ENCODE results near the gene GRM8.

DNA sequence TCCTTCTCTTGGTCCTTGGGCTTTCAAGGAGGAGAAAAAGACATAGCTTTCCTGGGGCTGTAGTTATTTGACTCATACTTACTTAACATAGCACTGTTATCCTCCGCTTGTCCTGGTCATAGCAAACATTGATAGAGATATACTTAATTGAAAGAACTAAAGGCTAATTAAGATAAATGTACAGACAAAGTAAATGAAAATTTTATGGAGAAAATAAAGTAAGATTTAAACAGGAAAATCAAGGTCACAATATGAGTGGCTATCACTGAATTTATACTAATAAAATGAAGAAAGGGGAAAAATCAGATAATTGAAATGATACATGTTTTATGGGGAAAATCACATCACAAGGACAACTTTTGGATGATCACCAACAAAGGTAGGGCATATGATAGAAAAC is 849.7 kb downstream of the GRM8 start:
- TF ChIP-seq CTCF (conservative IDR thresholded peaks at IDR 0.05) (no peak), ZFX (IDR thresholded peaks at IDR 0.05) (no peak)
